Activated naive CD4-positive, alpha-beta T cell treated with anti-CD3 and anti-CD28 coated beads, Interleukin-2, amount 10 ng/mL, durations not matched to agents 5 hours and 36 hours (primary cell): ENCODE data around the gene PPP1R3E. TPM values are rescaled to one million over a fixed set of nuclear protein-coding genes. Genes with fewer than 3 reads are reported as not detected.

ENCODE experiments used
- total RNA-seq, 2 experiments: library from RNA; stranded (reverse); gene quantifications; one replicate each; pipeline ENCODE4 v1.2.3, GENCODE V29; 2021

Gene PPP1R3E
- total RNA-seq, result 10 to 100 TPM; 46.0 to 56.1 TPM

GRCh38 chr14:23302290-23303225, at the start of gene PPP1R3E:
PPP1R3E (minus strand) TSS chr14:23302859; CDS start chr14:23302576, 283 bp downstream.

GRCh38 chr14:23320584-23321571, 18.2 kb upstream of the PPP1R3E start, which contains the start of gene PABPN1:
PABPN1 (plus strand) TSS chr14:23321457; CDS start chr14:23321470, 13 bp downstream.

GRCh38 chr14:23306412-23307145, 3.9 kb upstream of the PPP1R3E start, which contains the start of gene BCL2L2:
BCL2L2 (plus strand) TSS chr14:23306833; CDS start chr14:23307768, 935 bp downstream.

GRCh38 chr14:23286020-23286901, 16.4 kb downstream of the PPP1R3E start, which contains the start of gene HOMEZ:
HOMEZ (minus strand) TSS chr14:23286132; CDS start chr14:23285952, 180 bp downstream.

Other genes starting within 250 kb of the PPP1R3E start
- gene CDH24, start 245.3 kb downstream of the PPP1R3E start, total RNA-seq, result 1 to 10 TPM; 2.3 to 2.5 TPM
- 100 to 1,000 TPM; 189 to 193 TPM for gene ACIN1, start 207.7 kb downstream of the PPP1R3E start, total RNA-seq
- gene C14orf119, start 207.4 kb downstream of the PPP1R3E start, total RNA-seq, result 10 to 100 TPM; 45.2 to 50.7 TPM
- gene CIROP, start 197.9 kb downstream of the PPP1R3E start, total RNA-seq, result not detected
- gene CEBPE, start 183.6 kb downstream of the PPP1R3E start, total RNA-seq, result 1 to 10 TPM in 1 of 2 experiments, under 1 TPM in 1; 0.96 to 1.0 TPM
- gene SLC7A8, start 119.2 kb downstream of the PPP1R3E start, total RNA-seq, result under 1 TPM; 0.22 to 0.40 TPM
- not detected for gene RNF212B, start 64.9 kb downstream of the PPP1R3E start, total RNA-seq
- gene HOMEZ, start 16.7 kb downstream of the PPP1R3E start, total RNA-seq, result 10 to 100 TPM; 13.4 to 13.5 TPM
- gene BCL2L2, start 4.0 kb upstream of the PPP1R3E start, total RNA-seq, result 1 to 10 TPM; 2.1 to 3.0 TPM
- gene PABPN1, start 18.6 kb upstream of the PPP1R3E start, total RNA-seq, result 100 to 1,000 TPM; 186 to 197 TPM
- 1 to 10 TPM; 2.1 to 2.2 TPM for gene SLC22A17, start 50.0 kb upstream of the PPP1R3E start, total RNA-seq
- not detected for gene EFS, start 62.3 kb upstream of the PPP1R3E start, total RNA-seq
- gene IL25, start 70.0 kb upstream of the PPP1R3E start, total RNA-seq, result not detected
- not detected for gene CMTM5, start 74.2 kb upstream of the PPP1R3E start, total RNA-seq
- gene MYH6, start 105.4 kb upstream of the PPP1R3E start, total RNA-seq, result not detected
- gene MYH7, start 132.8 kb upstream of the PPP1R3E start, total RNA-seq, result not detected
- 10 to 100 TPM; 41.3 to 42.3 TPM for gene NGDN, start 166.8 kb upstream of the PPP1R3E start, total RNA-seq
- under 1 TPM; 0.53 to 0.93 TPM for gene ZFHX2, start 248.9 kb upstream of the PPP1R3E start, total RNA-seq